Measurements from ENCODE around the gene PDLIM1. TPM values are rescaled to one million over a fixed set of nuclear protein-coding genes. Genes with fewer than 3 reads are reported as not detected.
A peak's percentile ranks its signal among the peaks of the same experiment; 100 is the strongest.

PDLIM1 gene
- total and polyA plus RNA-seq, 2 of the 13 experiments (the other 11 are each of a cell fraction or from before 2014, with no cell fraction given) = 119 to 123 TPM

DNA sequence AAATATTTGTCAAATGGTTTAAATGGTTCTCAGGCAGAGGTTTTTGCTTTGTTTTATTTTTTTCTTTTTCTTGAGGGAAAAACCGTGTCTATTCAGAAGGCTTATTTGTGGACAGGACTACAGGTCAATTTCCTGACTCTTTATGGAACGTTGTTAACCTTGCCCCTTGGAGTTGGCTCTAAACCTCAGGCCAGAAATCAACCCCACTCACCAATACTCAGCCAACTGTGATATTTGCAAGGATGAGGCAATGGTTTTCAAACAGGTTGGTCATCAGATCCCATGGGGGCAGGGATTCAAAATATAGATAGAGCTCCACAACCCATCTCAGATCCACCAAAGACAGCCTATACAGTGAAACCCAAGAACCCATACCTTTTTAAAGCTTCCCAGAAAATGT lies 10.2 kb downstream of the PDLIM1 start (continued):
- TF ChIP-seq ZNF510 (CRISPR knock-in tag; IDR thresholded peaks at IDR 0.05; ENCODE audit: low read depth) (no peak), HMGA1 (CRISPR knock-in tag; conservative IDR thresholded peaks at IDR 0.05) (no peak), YY1 (IDR thresholded peaks at IDR 0.05; ENCODE audit: insufficient read depth, insufficient replicate concordance, low read depth, low read length) (no peak), ZKSCAN5 (CRISPR knock-in tag; IDR thresholded peaks at IDR 0.05) (no peak), ZSCAN12 (CRISPR knock-in tag; IDR thresholded peaks at IDR 0.05) (no peak), ZNF761 (CRISPR knock-in tag; conservative IDR thresholded peaks at IDR 0.05) (no peak), ZNF777 (CRISPR knock-in tag; IDR thresholded peaks at IDR 0.05) (no peak), FOXA3 (CRISPR knock-in tag; IDR thresholded peaks at IDR 0.05) (0 out of 2 replicates have a peak, but pooled peaks have one; percentile 25), ZNF546 (CRISPR knock-in tag; conservative IDR thresholded peaks at IDR 0.05) (no peak), ZNF709 (CRISPR knock-in tag; IDR thresholded peaks at IDR 0.05) (no peak), NR2F6 (IDR thresholded peaks at IDR 0.05) (peak; percentile 54), NR2F6 (CRISPR knock-in tag; IDR thresholded peaks at IDR 0.05) (peak; percentile 38; the same call in 1 of the 2 replicates), SMARCC2 (IDR thresholded peaks at IDR 0.05) (no peak), ZNF7 (CRISPR knock-in tag; IDR thresholded peaks at IDR 0.05) (no peak), YEATS4 (CRISPR knock-in tag; IDR thresholded peaks at IDR 0.05; ENCODE audit: borderline replicate concordance) (no peak), ERF (CRISPR knock-in tag; IDR thresholded peaks at IDR 0.05) (no peak), ZIK1 (CRISPR knock-in tag; IDR thresholded peaks at IDR 0.05; ENCODE audit: borderline replicate concordance, low read depth) (no peak), KAT7 (CRISPR knock-in tag; IDR thresholded peaks at IDR 0.05; ENCODE audit: borderline replicate concordance) (no peak), STAT5B (CRISPR knock-in tag; IDR thresholded peaks at IDR 0.05) (no peak), SMYD3 (CRISPR knock-in tag; IDR thresholded peaks at IDR 0.05) (no peak), RNF219 (CRISPR knock-in tag; IDR thresholded peaks at IDR 0.05) (no peak), SAP130 (CRISPR knock-in tag; IDR thresholded peaks at IDR 0.05; ENCODE audit: low read depth) (peak; percentile 28; the same call in 1 of the 2 replicates), NCOA2 (CRISPR knock-in tag; IDR thresholded peaks at IDR 0.05) (0 out of 2 replicates have a peak, but pooled peaks have one; percentile 14), ARID3A (IDR thresholded peaks at IDR 0.05; ENCODE audit: low read depth, low read length) (no peak), PHF21A (CRISPR knock-in tag; IDR thresholded peaks at IDR 0.05) (peak; percentile 43; the same call in 1 of the 2 replicates), RAD21 (CRISPR knock-in tag; IDR thresholded peaks at IDR 0.05) (no peak), HDAC6 (IDR thresholded peaks at IDR 0.05; ENCODE audit: low read depth, low read length) (no peak), SP4 (CRISPR knock-in tag; IDR thresholded peaks at IDR 0.05) (no peak)
- TF ChIP-seq, protein P1, sequence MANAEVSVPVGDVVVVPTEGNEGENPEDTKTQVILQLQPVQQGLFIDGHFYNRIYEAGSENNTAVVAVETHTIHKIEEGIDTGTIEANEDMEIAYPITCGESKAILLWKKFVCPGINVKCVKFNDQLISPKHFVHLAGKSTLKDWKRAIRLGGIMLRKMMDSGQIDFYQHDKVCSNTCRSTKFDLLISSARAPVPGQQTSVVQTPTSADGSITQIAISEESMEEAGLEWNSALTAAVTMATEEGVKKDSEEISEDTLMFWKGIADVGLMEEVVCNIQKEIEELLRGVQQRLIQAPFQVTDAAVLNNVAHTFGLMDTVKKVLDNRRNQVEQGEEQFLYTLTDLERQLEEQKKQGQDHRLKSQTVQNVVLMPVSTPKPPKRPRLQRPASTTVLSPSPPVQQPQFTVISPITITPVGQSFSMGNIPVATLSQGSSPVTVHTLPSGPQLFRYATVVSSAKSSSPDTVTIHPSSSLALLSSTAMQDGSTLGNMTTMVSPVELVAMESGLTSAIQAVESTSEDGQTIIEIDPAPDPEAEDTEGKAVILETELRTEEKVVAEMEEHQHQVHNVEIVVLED (CRISPR knock-in tag; IDR thresholded peaks at IDR 0.05; ENCODE audit: borderline replicate concordance) = no peak
- TF ChIP-seq, protein P2, sequence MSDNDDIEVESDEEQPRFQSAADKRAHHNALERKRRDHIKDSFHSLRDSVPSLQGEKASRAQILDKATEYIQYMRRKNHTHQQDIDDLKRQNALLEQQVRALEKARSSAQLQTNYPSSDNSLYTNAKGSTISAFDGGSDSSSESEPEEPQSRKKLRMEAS (IDR thresholded peaks at IDR 0.05) = no peak
